ENCODE data around the gene DKK3.

The DKK3 gene

GRCh38 chr11:11946180-11946579, 62.2 kb downstream of the DKK3 start:
- TF ChIP-seq, protein P1, sequence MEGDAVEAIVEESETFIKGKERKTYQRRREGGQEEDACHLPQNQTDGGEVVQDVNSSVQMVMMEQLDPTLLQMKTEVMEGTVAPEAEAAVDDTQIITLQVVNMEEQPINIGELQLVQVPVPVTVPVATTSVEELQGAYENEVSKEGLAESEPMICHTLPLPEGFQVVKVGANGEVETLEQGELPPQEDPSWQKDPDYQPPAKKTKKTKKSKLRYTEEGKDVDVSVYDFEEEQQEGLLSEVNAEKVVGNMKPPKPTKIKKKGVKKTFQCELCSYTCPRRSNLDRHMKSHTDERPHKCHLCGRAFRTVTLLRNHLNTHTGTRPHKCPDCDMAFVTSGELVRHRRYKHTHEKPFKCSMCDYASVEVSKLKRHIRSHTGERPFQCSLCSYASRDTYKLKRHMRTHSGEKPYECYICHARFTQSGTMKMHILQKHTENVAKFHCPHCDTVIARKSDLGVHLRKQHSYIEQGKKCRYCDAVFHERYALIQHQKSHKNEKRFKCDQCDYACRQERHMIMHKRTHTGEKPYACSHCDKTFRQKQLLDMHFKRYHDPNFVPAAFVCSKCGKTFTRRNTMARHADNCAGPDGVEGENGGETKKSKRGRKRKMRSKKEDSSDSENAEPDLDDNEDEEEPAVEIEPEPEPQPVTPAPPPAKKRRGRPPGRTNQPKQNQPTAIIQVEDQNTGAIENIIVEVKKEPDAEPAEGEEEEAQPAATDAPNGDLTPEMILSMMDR (IDR thresholded peaks at IDR 0.05; ENCODE audit: extremely low read depth, missing control alignments) = no peak
- no peak for DNase-seq (ENCODE audit: low spot score)

- TF ChIP-seq, protein P1 (IDR thresholded peaks at IDR 0.05; ENCODE audit: extremely low read depth, missing control alignments) = no peak
- no peak for DNase-seq (ENCODE audit: low spot score)
Measured at GRCh38 chr11:11944444-11944843, 64.0 kb downstream of the DKK3 start.

GRCh38 chr11:11942668-11943067, 65.8 kb downstream of the DKK3 start:
- DNase-seq (ENCODE audit: low spot score) = no peak
- TF ChIP-seq, protein P1 (IDR thresholded peaks at IDR 0.05; ENCODE audit: extremely low read depth, missing control alignments) = no peak

DNA sequence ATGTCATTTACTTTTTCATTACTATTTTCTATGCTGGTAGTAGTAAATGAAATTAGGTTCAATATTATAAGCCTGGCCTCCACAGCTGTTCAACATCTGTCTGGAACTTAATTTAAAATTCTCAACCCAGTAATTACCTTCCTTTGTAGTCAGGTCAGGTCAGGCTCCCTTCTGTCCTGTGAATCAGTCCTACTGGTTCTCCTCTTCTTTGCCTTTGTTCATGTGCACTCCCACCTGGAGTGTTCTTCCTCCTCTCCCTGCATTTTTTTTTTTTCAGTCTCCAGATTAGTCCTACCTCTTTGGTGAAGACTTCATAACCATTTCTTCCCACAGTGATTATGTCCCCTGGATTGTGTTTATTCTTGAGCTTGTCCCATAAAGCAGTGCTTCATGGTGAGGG, 67.9 kb downstream of the DKK3 start:
- no peak for DNase-seq (ENCODE audit: low spot score)
- TF ChIP-seq, protein P1 (IDR thresholded peaks at IDR 0.05; ENCODE audit: extremely low read depth, missing control alignments) = no peak

DNA sequence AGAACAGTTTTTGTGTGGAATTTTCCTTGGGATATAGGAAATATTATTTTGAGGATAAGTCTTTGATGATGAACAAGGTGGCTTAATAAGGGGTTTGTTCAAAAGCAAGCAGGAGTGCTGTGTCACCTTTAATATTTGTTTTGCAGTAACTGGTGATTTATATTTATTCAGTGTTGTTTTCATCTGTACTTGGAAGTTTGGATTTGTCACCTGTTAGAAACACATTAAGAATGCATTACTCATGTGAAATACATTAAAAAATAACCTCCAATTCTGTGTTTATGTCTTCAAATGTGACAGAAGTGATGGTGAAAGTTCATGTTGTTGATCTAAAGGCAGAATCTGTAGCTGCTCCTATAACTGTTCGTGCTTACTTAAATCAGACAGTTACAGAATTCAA, 70.5 kb downstream of the DKK3 start:
- no peak for DNase-seq (ENCODE audit: low spot score)
- TF ChIP-seq, protein P1 (IDR thresholded peaks at IDR 0.05; ENCODE audit: extremely low read depth, missing control alignments) = no peak

GRCh38 chr11:11937433-11937832, 71.0 kb downstream of the DKK3 start:
- DNase-seq (ENCODE audit: low spot score) = no peak
- TF ChIP-seq, protein P1 (IDR thresholded peaks at IDR 0.05; ENCODE audit: extremely low read depth, missing control alignments) = no peak

- DNase-seq (ENCODE audit: low spot score) = no peak
- TF ChIP-seq, protein P1 (IDR thresholded peaks at IDR 0.05; ENCODE audit: extremely low read depth, missing control alignments) = no peak
Measured at GRCh38 chr11:11935536-11935935, 72.9 kb downstream of the DKK3 start.

Data from GM20000 (cell line).